Erythroblast (primary cell): ENCODE data around the gene CYTH1.

ENCODE experiments used
- GATA1 ChIP-seq: IDR thresholded peaks from 2 replicates; pipeline ENCODE4 v1.6.1; 2011; ENCODE audit warnings: low read depth, mild to moderate bottlenecking, control low read depth, low read length, moderate library complexity
- POLR2A ChIP-seq: IDR thresholded peaks from 2 replicates; pipeline ENCODE4 v1.6.1; 2011; ENCODE audit warnings: mild to moderate bottlenecking, low read length

- TF ChIP-seq POLR2A (no peak), GATA1 (no peak)
Observed at GRCh38 chr17:78645421-78646295, 136.4 kb downstream of the CYTH1 start.
